Measurements from ENCODE around the gene LRP1B.

LRP1B gene

GRCh38 chr2:141079231-141079630, 1051.6 kb downstream of the LRP1B start:
- no peak overlapping the region for H3K9ac ChIP-seq
- no peak overlapping the region for H2AFZ ChIP-seq (ENCODE audit: low read depth)
- no peaks in the 10 kb centered on the region for H4K20me1 ChIP-seq (ENCODE audit: insufficient read depth)
- no peak overlapping the region for H3K27ac ChIP-seq
- no peaks in the 10 kb centered on the region for H3K27me3 ChIP-seq (ENCODE audit: insufficient read depth, low read depth)
- H3K4me2 ChIP-seq: no peak overlapping the region
- no peak overlapping the region for H3K4me3 ChIP-seq (IDR thresholded peaks at IDR 0.05; ENCODE audit: insufficient read depth, low read depth, low read length)
- TF ChIP-seq CTCF (conservative IDR thresholded peaks at IDR 0.05; ENCODE audit: low read depth, low read length): no peak
- no peaks in the 10 kb centered on the region for H3K79me2 ChIP-seq (ENCODE audit: insufficient read depth, low read depth)
- H3K4me1 ChIP-seq (ENCODE audit: low read depth, poor library complexity, severe bottlenecking): no peaks in the 10 kb centered on the region
- H3K36me3 ChIP-seq (ENCODE audit: insufficient read depth): no peaks in the 10 kb centered on the region

- H3K4me1 ChIP-seq (ENCODE audit: low read depth, poor library complexity, severe bottlenecking): no peaks in the 10 kb centered on the region
- no peak overlapping the region for H2AFZ ChIP-seq (ENCODE audit: low read depth)
- no peak overlapping the region for H3K4me2 ChIP-seq
- H3K27ac ChIP-seq: no peak overlapping the region
- no peaks in the 10 kb centered on the region for H3K36me3 ChIP-seq (ENCODE audit: insufficient read depth)
- TF ChIP-seq CTCF (conservative IDR thresholded peaks at IDR 0.05; ENCODE audit: low read depth, low read length): no peak
- no peaks in the 10 kb centered on the region for H3K27me3 ChIP-seq (ENCODE audit: insufficient read depth, low read depth)
- H4K20me1 ChIP-seq (ENCODE audit: insufficient read depth): no peaks in the 10 kb centered on the region
- no peak overlapping the region for H3K4me3 ChIP-seq (IDR thresholded peaks at IDR 0.05; ENCODE audit: insufficient read depth, low read depth, low read length)
- no peak overlapping the region for H3K9ac ChIP-seq
- no peaks in the 10 kb centered on the region for H3K79me2 ChIP-seq (ENCODE audit: insufficient read depth, low read depth)
These were observed 1055.1 kb downstream of the LRP1B start for GRCh38 chr2:141075753-141076152.

GRCh38 chr2:141068053-141068682, 1062.6 kb downstream of the LRP1B start:
- Histone ChIP-seq H3K27ac (no peak overlapping the region), H3K4me2 (no peak overlapping the region)

GRCh38 chr2:141065042-141065441, 1065.8 kb downstream of the LRP1B start:
- Histone ChIP-seq H3K9ac (no peak overlapping the region), H2AFZ (ENCODE audit: low read depth) (no peak overlapping the region), H4K20me1 (ENCODE audit: insufficient read depth) (no peaks in the 10 kb centered on the region), H3K79me2 (ENCODE audit: insufficient read depth, low read depth) (no peaks in the 10 kb centered on the region), H3K36me3 (ENCODE audit: insufficient read depth) (no peaks in the 10 kb centered on the region), H3K27ac (no peak overlapping the region), H3K4me1 (ENCODE audit: low read depth, poor library complexity, severe bottlenecking) (no peaks in the 10 kb centered on the region), H3K27me3 (ENCODE audit: insufficient read depth, low read depth) (no peaks in the 10 kb centered on the region), H3K4me2 (no peak overlapping the region), H3K4me3 (IDR thresholded peaks at IDR 0.05; ENCODE audit: insufficient read depth, low read depth, low read length) (no peak overlapping the region)
- TF ChIP-seq CTCF (conservative IDR thresholded peaks at IDR 0.05; ENCODE audit: low read depth, low read length): no peak

More at GRCh38 chr2:141068053-141068682, 1062.6 kb downstream of the LRP1B start:
- Histone ChIP-seq H4K20me1 (ENCODE audit: insufficient read depth) (no peaks in the 10 kb centered on the region), H3K36me3 (ENCODE audit: insufficient read depth) (no peaks in the 10 kb centered on the region), H3K9ac (no peak overlapping the region), H3K79me2 (ENCODE audit: insufficient read depth, low read depth) (no peaks in the 10 kb centered on the region), H3K27me3 (ENCODE audit: insufficient read depth, low read depth) (no peaks in the 10 kb centered on the region), H3K4me1 (ENCODE audit: low read depth, poor library complexity, severe bottlenecking) (no peaks in the 10 kb centered on the region), H3K4me3 (IDR thresholded peaks at IDR 0.05; ENCODE audit: insufficient read depth, low read depth, low read length) (no peak overlapping the region), H2AFZ (ENCODE audit: low read depth) (no peak overlapping the region)
- TF ChIP-seq CTCF (conservative IDR thresholded peaks at IDR 0.05; ENCODE audit: low read depth, low read length): no peak

Data from KMS-11 (cell line).